ENCODE results near the gene CHEK1. TPM values are rescaled to one million over a fixed set of nuclear protein-coding genes. Genes with fewer than 3 reads are reported as not detected.

Gene CHEK1
- total and polyA plus RNA-seq, 9 of the 15 experiments (the other 6 are each of a cell fraction or from before 2014, with no cell fraction given): 62.6 to 108 (median 87.5) TPM

DNA sequence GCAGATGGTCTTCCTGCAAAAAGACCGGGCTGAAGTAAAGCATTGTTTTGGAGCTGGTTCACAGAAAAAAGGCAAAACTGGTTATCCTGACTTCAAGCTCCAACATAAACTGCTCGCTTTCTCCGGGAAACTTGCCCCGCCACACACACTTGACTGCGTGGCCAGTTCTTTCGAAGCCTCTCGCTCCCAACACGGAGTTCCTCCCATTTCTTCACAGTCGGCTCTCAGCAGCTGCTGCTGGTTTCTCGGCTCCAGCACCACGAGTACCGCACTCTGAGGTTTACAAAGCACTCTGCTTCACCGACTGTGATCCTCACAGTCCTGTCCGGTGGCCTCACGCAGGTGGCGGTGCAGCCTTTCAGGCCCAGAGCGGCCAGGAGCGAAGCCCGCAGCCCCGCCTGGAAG, 264 bp downstream of the CHEK1 start (continued):
- no peak for TF ChIP-seq RBM39 (optimal IDR thresholded peaks at IDR 0.05; ENCODE audit: low read depth, low read length)
- TF ChIP-seq ESRRA (IDR thresholded peaks at IDR 0.05; ENCODE audit: borderline replicate concordance, low read depth): no peak
- TF ChIP-seq, protein P1, sequence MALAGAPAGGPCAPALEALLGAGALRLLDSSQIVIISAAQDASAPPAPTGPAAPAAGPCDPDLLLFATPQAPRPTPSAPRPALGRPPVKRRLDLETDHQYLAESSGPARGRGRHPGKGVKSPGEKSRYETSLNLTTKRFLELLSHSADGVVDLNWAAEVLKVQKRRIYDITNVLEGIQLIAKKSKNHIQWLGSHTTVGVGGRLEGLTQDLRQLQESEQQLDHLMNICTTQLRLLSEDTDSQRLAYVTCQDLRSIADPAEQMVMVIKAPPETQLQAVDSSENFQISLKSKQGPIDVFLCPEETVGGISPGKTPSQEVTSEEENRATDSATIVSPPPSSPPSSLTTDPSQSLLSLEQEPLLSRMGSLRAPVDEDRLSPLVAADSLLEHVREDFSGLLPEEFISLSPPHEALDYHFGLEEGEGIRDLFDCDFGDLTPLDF (CRISPR knock-in tag; IDR thresholded peaks at IDR 0.05): no peak
- peak; percentile 23; the same call in 1 of the 2 replicates for TF ChIP-seq ZSCAN29 (IDR thresholded peaks at IDR 0.05)
- TF ChIP-seq ZNF133 (CRISPR knock-in tag; IDR thresholded peaks at IDR 0.05): no peak
- TF ChIP-seq, protein P2, sequence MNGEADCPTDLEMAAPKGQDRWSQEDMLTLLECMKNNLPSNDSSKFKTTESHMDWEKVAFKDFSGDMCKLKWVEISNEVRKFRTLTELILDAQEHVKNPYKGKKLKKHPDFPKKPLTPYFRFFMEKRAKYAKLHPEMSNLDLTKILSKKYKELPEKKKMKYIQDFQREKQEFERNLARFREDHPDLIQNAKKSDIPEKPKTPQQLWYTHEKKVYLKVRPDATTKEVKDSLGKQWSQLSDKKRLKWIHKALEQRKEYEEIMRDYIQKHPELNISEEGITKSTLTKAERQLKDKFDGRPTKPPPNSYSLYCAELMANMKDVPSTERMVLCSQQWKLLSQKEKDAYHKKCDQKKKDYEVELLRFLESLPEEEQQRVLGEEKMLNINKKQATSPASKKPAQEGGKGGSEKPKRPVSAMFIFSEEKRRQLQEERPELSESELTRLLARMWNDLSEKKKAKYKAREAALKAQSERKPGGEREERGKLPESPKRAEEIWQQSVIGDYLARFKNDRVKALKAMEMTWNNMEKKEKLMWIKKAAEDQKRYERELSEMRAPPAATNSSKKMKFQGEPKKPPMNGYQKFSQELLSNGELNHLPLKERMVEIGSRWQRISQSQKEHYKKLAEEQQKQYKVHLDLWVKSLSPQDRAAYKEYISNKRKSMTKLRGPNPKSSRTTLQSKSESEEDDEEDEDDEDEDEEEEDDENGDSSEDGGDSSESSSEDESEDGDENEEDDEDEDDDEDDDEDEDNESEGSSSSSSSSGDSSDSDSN (IDR thresholded peaks at IDR 0.05; ENCODE audit: borderline replicate concordance in 1 of 2, low read depth in 2 of 2, low read length in 2 of 2): 0 out of 4 replicates have a peak, but pooled peaks of 1 of the 2 experiments have one; percentile 87
- no peak for TF ChIP-seq FOXJ3 (CRISPR knock-in tag; IDR thresholded peaks at IDR 0.05)
- no peak for TF ChIP-seq NFE2L1 (tag; IDR thresholded peaks at IDR 0.05; ENCODE audit: borderline replicate concordance, low read depth)
- TF ChIP-seq TGIF2 (CRISPR knock-in tag; IDR thresholded peaks at IDR 0.05): no peak
- TF ChIP-seq, protein P3, sequence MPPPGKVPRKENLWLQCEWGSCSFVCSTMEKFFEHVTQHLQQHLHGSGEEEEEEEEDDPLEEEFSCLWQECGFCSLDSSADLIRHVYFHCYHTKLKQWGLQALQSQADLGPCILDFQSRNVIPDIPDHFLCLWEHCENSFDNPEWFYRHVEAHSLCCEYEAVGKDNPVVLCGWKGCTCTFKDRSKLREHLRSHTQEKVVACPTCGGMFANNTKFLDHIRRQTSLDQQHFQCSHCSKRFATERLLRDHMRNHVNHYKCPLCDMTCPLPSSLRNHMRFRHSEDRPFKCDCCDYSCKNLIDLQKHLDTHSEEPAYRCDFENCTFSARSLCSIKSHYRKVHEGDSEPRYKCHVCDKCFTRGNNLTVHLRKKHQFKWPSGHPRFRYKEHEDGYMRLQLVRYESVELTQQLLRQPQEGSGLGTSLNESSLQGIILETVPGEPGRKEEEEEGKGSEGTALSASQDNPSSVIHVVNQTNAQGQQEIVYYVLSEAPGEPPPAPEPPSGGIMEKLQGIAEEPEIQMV (tag; conservative IDR thresholded peaks at IDR 0.05; ENCODE audit: low read depth): no peak
- TF ChIP-seq POLR2AphosphoS2 (IDR thresholded peaks at IDR 0.05; ENCODE audit: low read length): peak; percentile 94
- peak; percentile 72; the same call in 1 of the 2 replicates for TF ChIP-seq ZNF589 (CRISPR knock-in tag; IDR thresholded peaks at IDR 0.05; ENCODE audit: low read depth)
- TF ChIP-seq, protein P4, sequence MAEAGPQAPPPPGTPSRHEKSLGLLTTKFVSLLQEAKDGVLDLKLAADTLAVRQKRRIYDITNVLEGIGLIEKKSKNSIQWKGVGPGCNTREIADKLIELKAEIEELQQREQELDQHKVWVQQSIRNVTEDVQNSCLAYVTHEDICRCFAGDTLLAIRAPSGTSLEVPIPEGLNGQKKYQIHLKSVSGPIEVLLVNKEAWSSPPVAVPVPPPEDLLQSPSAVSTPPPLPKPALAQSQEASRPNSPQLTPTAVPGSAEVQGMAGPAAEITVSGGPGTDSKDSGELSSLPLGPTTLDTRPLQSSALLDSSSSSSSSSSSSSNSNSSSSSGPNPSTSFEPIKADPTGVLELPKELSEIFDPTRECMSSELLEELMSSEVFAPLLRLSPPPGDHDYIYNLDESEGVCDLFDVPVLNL (CRISPR knock-in tag; IDR thresholded peaks at IDR 0.05; ENCODE audit: low read depth): no peak
- TF ChIP-seq HDAC8 (tag; IDR thresholded peaks at IDR 0.05): 0 out of 2 replicates have a peak, but pooled peaks have one; percentile 18
- no peak for TF ChIP-seq ZNF561 (CRISPR knock-in tag; conservative IDR thresholded peaks at IDR 0.05)
- TF ChIP-seq KDM2B (CRISPR knock-in tag; IDR thresholded peaks at IDR 0.05): no peak
